T-helper 1 cell treated with Interleukin-12 subunit alpha and Interleukin-12 subunit beta and Interleukin-4 antibody, amounts not matched to agents 30 μg/mL and 1 μg/mL, for 36 hours (primary cell): ENCODE measurements around the gene CCNC.

Experiments used
- H3K27ac Mint-ChIP-seq: one replicate; pipeline ENCODE4 v1.8.0; 2021; ENCODE audit warnings: mild to moderate bottlenecking, mixed read lengths
- H3K27me3 Mint-ChIP-seq: one replicate; pipeline ENCODE4 v1.8.0; 2021; ENCODE audit warnings: low read depth, mixed read lengths
- H3K36me3 Mint-ChIP-seq: one replicate; pipeline ENCODE4 v1.8.0; 2021; ENCODE audit warnings: low read depth, mixed read lengths
- H3K4me1 Mint-ChIP-seq: one replicate; pipeline ENCODE4 v1.8.0; 2021; ENCODE audit warnings: low read depth, mixed read lengths
- H3K4me3 Mint-ChIP-seq: one replicate; pipeline ENCODE4 v1.8.0; 2021; ENCODE audit warnings: mild to moderate bottlenecking, moderate library complexity, mixed read lengths
- H3K9me3 Mint-ChIP-seq: one replicate; pipeline ENCODE4 v1.8.0; 2021; ENCODE audit warnings: mixed read lengths

CCNC gene

GRCh38 chr6:99568103-99568933 lies at the start of gene CCNC:
Gene CCNC, minus strand, starts transcription at chr6:99568660. Its CDS starts 133 bp downstream, at chr6:99568527.
- peak within 1 kb of the TSS; percentile 94 for H3K4me3 Mint-ChIP-seq
- peaks cover 23% of the 10 kb centered on the region for H3K4me1 Mint-ChIP-seq
- no peaks in the 10 kb centered on the region for H3K9me3 Mint-ChIP-seq
- peaks cover 1% of the 10 kb centered on the region for H3K36me3 Mint-ChIP-seq
- H3K27me3 Mint-ChIP-seq: no peaks in the 10 kb centered on the region
- peak within 1 kb of the TSS; percentile 88 for H3K27ac Mint-ChIP-seq

- H3K27me3 Mint-ChIP-seq: peaks cover 84% of the 10 kb centered on the region
- no peaks in the 10 kb centered on the region for H3K36me3 Mint-ChIP-seq
- H3K4me1 Mint-ChIP-seq: peaks cover 4% of the 10 kb centered on the region
- H3K27ac Mint-ChIP-seq: no peak overlapping the region
- no peaks in the 10 kb centered on the region for H3K9me3 Mint-ChIP-seq
- H3K4me3 Mint-ChIP-seq: no peak overlapping the region
Measured at GRCh38 chr6:99617131-99617530, 48.7 kb upstream of the CCNC start.

- Mint-ChIP-seq H3K4me1 (peaks cover 23% of the 10 kb centered on the region), H3K27me3 (peaks cover 83% of the 10 kb centered on the region), H3K36me3 (no peaks in the 10 kb centered on the region), H3K27ac (peak overlapping the region; percentile 41), H3K9me3 (peaks cover 4% of the 10 kb centered on the region), H3K4me3 (peak overlapping the region; percentile 62)
Measured at GRCh38 chr6:99614430-99615186, 46.1 kb upstream of the CCNC start.

- H3K4me1 Mint-ChIP-seq: peaks cover 27% of the 10 kb centered on the region
- peaks cover 9% of the 10 kb centered on the region for H3K9me3 Mint-ChIP-seq
- H3K4me3 Mint-ChIP-seq: peak overlapping the region; percentile 62
- H3K27me3 Mint-ChIP-seq: peaks cover 82% of the 10 kb centered on the region
- H3K36me3 Mint-ChIP-seq: peaks cover 4% of the 10 kb centered on the region
- H3K27ac Mint-ChIP-seq: no peak overlapping the region
Measured at GRCh38 chr6:99613705-99614429, 45.4 kb upstream of the CCNC start.

GRCh38 chr6:99613409-99613704 lies 44.9 kb upstream of the CCNC start:
- H3K4me1 Mint-ChIP-seq: peaks cover 29% of the 10 kb centered on the region
- peaks cover 14% of the 10 kb centered on the region for H3K9me3 Mint-ChIP-seq
- no peak overlapping the region for H3K27ac Mint-ChIP-seq
- H3K27me3 Mint-ChIP-seq: peaks cover 83% of the 10 kb centered on the region
- H3K36me3 Mint-ChIP-seq: peaks cover 4% of the 10 kb centered on the region
- H3K4me3 Mint-ChIP-seq: no peak overlapping the region

- peaks cover 4% of the 10 kb centered on the region for H3K36me3 Mint-ChIP-seq
- peaks cover 83% of the 10 kb centered on the region for H3K27me3 Mint-ChIP-seq
- no peak overlapping the region for H3K27ac Mint-ChIP-seq
- no peak overlapping the region for H3K4me3 Mint-ChIP-seq
- peaks cover 33% of the 10 kb centered on the region for H3K4me1 Mint-ChIP-seq
- peaks cover 17% of the 10 kb centered on the region for H3K9me3 Mint-ChIP-seq
Measured at GRCh38 chr6:99612551-99613408, 44.3 kb upstream of the CCNC start.

GRCh38 chr6:99611148-99611547 lies 42.7 kb upstream of the CCNC start:
- Mint-ChIP-seq H3K27me3 (peaks cover 82% of the 10 kb centered on the region), H3K27ac (no peak overlapping the region), H3K36me3 (peaks cover 5% of the 10 kb centered on the region), H3K9me3 (peaks cover 19% of the 10 kb centered on the region), H3K4me3 (no peak overlapping the region), H3K4me1 (peaks cover 33% of the 10 kb centered on the region)

GRCh38 chr6:99609905-99610489 lies 41.5 kb upstream of the CCNC start:
- Mint-ChIP-seq H3K4me1 (peaks cover 33% of the 10 kb centered on the region), H3K27me3 (peaks cover 82% of the 10 kb centered on the region), H3K9me3 (peaks cover 20% of the 10 kb centered on the region), H3K36me3 (peaks cover 6% of the 10 kb centered on the region), H3K27ac (peak overlapping the region; percentile 74), H3K4me3 (no peak overlapping the region)

- Mint-ChIP-seq H3K27ac (peak overlapping the region; percentile 67), H3K36me3 (peaks cover 6% of the 10 kb centered on the region), H3K4me1 (peaks cover 37% of the 10 kb centered on the region), H3K27me3 (peaks cover 84% of the 10 kb centered on the region), H3K9me3 (peaks cover 20% of the 10 kb centered on the region), H3K4me3 (no peak overlapping the region)
Measured at GRCh38 chr6:99608886-99609482, 40.5 kb upstream of the CCNC start.

GRCh38 chr6:99608059-99608885 lies 39.8 kb upstream of the CCNC start:
- H3K27me3 Mint-ChIP-seq: peaks cover 91% of the 10 kb centered on the region
- peak overlapping the region; percentile 17 for H3K4me3 Mint-ChIP-seq
- peak overlapping the region; percentile 31 for H3K27ac Mint-ChIP-seq
- H3K4me1 Mint-ChIP-seq: peaks cover 37% of the 10 kb centered on the region
- peaks cover 6% of the 10 kb centered on the region for H3K36me3 Mint-ChIP-seq
- peaks cover 20% of the 10 kb centered on the region for H3K9me3 Mint-ChIP-seq

GRCh38 chr6:99607416-99608036 lies 39.1 kb upstream of the CCNC start:
- Mint-ChIP-seq H3K4me1 (peaks cover 41% of the 10 kb centered on the region), H3K9me3 (peaks cover 20% of the 10 kb centered on the region), H3K27ac (peak overlapping the region; percentile 13), H3K27me3 (peaks cover 91% of the 10 kb centered on the region), H3K4me3 (no peak overlapping the region), H3K36me3 (peaks cover 7% of the 10 kb centered on the region)

- peaks cover 44% of the 10 kb centered on the region for H3K4me1 Mint-ChIP-seq
- no peak within 1 kb of the TSS for H3K4me3 Mint-ChIP-seq
- peaks cover 20% of the 10 kb centered on the region for H3K9me3 Mint-ChIP-seq
- H3K27me3 Mint-ChIP-seq: peaks cover 93% of the 10 kb centered on the region
- peaks cover 8% of the 10 kb centered on the region for H3K36me3 Mint-ChIP-seq
- H3K27ac Mint-ChIP-seq: peak within 1 kb of the TSS; percentile 22
Measured at GRCh38 chr6:99606656-99607415, 38.4 kb upstream of the CCNC start, which contains the start of gene PRDM13. Gene PRDM13, plus strand, starts transcription at chr6:99606833. Its CDS starts 202 bp downstream, at chr6:99607035.
